Mesenchymal stem cell (in vitro differentiated cells and primary cell): ENCODE measurements around the gene CADPS.

Experiments used
- DNase-seq: peaks from one replicate; pipeline ENCODE4 v3.0.0-alpha.2; 2013
- H2AFZ ChIP-seq: one replicate; pipeline ENCODE4 v1.6.1; 2013; ENCODE audit warnings: low read depth, mild to moderate bottlenecking, control low read depth, inconsistent platforms, low read length, moderate library complexity
- H2AK5ac ChIP-seq: 2 replicates; pipeline ENCODE4 v1.6.1; 2013; ENCODE audit warnings: low read length, moderate library complexity, mild to moderate bottlenecking, inconsistent platforms; ENCODE audit not compliant: severe bottlenecking
- H2BK120ac ChIP-seq: one replicate; pipeline ENCODE4 v1.6.1; 2013; ENCODE audit warnings: low read depth, mild to moderate bottlenecking, inconsistent platforms, low read length, moderate library complexity
- H2BK12ac ChIP-seq, 2 experiments: one replicate each; pipeline ENCODE4 v1.6.1; 2013; ENCODE audit warnings: inconsistent platforms in 2 of 2, low read length in 2 of 2, mild to moderate bottlenecking in 2 of 2, moderate library complexity in 2 of 2, control low read depth in 1 of 2
- H2BK15ac ChIP-seq: one replicate; pipeline ENCODE4 v1.6.1; 2013; ENCODE audit warnings: mild to moderate bottlenecking, low read depth, inconsistent platforms; ENCODE audit not compliant: poor library complexity, severe bottlenecking
- H2BK5ac ChIP-seq: 2 replicates; pipeline ENCODE4 v1.6.1; 2013; ENCODE audit warnings: low read depth, mild to moderate bottlenecking, low read length, control low read depth, inconsistent platforms; ENCODE audit not compliant: poor library complexity, severe bottlenecking
- H3K14ac ChIP-seq, 2 experiments: one replicate each; pipeline ENCODE4 v1.6.1; 2013; ENCODE audit warnings: inconsistent platforms in 2 of 2, low read length in 2 of 2, control low read depth in 1 of 2, mild to moderate bottlenecking in 1 of 2, moderate library complexity in 1 of 2
- H3K18ac ChIP-seq, 2 experiments: one replicate each; pipeline ENCODE4 v1.6.1; 2013; ENCODE audit warnings: inconsistent platforms in 2 of 2, low read length in 2 of 2, control low read depth in 1 of 2, low read depth in 1 of 2, mild to moderate bottlenecking in 1 of 2
- H3K23ac ChIP-seq, 2 experiments: one replicate each; pipeline ENCODE4 v1.6.1; 2013; ENCODE audit warnings: inconsistent platforms in 2 of 2, low read length in 2 of 2, mild to moderate bottlenecking in 2 of 2, moderate library complexity in 2 of 2, control low read depth in 1 of 2
- H3K27ac ChIP-seq: 2 replicates; pipeline ENCODE4 v1.5.1; 2013; ENCODE audit warnings: mild to moderate bottlenecking, moderate library complexity, low read length, control low read depth, inconsistent platforms; ENCODE audit not compliant: poor library complexity, severe bottlenecking
- H3K27me3 ChIP-seq, 2 experiments: 2 replicates each; pipeline versions ENCODE4 v1.6.1 to v1.7.0; 2013; ENCODE audit warnings: low read length in 2 of 2, mild to moderate bottlenecking in 2 of 2, moderate library complexity in 2 of 2, control low read depth in 1 of 2, inconsistent platforms in 1 of 2; ENCODE audit not compliant: control insufficient read depth in 1 of 2, insufficient read depth in 1 of 2
- H3K36me3 ChIP-seq, 2 experiments: 2 replicates each; pipeline versions ENCODE4 v1.6.1 to v1.7.0; 2013; ENCODE audit warnings: low read length in 2 of 2, control low read depth in 1 of 2, inconsistent platforms in 1 of 2, low read depth in 1 of 2, mild to moderate bottlenecking in 1 of 2; ENCODE audit not compliant: insufficient read depth in 2 of 2, control insufficient read depth in 1 of 2
- H3K4ac ChIP-seq, 2 experiments: one replicate each; pipeline ENCODE4 v1.6.1; 2013; ENCODE audit warnings: inconsistent platforms in 2 of 2, low read length in 2 of 2, mild to moderate bottlenecking in 2 of 2, moderate library complexity in 2 of 2, control low read depth in 1 of 2, low read depth in 1 of 2
- H3K4me1 ChIP-seq: 2 replicates; pipeline ENCODE4 v1.6.1; 2013; ENCODE audit warnings: low read depth, low read length, control low read depth; ENCODE audit not compliant: control insufficient read depth, insufficient read depth
- H3K4me2 ChIP-seq: 2 replicates; pipeline ENCODE4 v1.6.1; 2013; ENCODE audit warnings: low read length, mild to moderate bottlenecking, inconsistent platforms; ENCODE audit not compliant: poor library complexity, severe bottlenecking
- H3K4me3 ChIP-seq, 2 experiments: 2 replicates each; pipeline versions ENCODE4 v1.5.1 to v1.7.0; 2013; ENCODE audit warnings: low read length in 2 of 2, mild to moderate bottlenecking in 2 of 2, control low read depth in 1 of 2, low read depth in 1 of 2; ENCODE audit not compliant: insufficient read depth in 1 of 2
- H3K79me1 ChIP-seq: replicated peaks from 2 replicates; pipeline ENCODE4 v1.6.1; 2013; ENCODE audit warnings: mild to moderate bottlenecking, control low read depth, low read length, inconsistent platforms; ENCODE audit not compliant: poor library complexity, severe bottlenecking
- H3K9ac ChIP-seq: 2 replicates; pipeline ENCODE4 v1.7.0; 2013; ENCODE audit warnings: mild to moderate bottlenecking, low read length, moderate library complexity
- H3K9me3 ChIP-seq: 2 replicates; pipeline ENCODE4 v1.7.0; 2013; ENCODE audit warnings: mild to moderate bottlenecking, low read length; ENCODE audit not compliant: control insufficient read depth
- H4K8ac ChIP-seq: one replicate; pipeline ENCODE4 v1.6.1; 2013; ENCODE audit warnings: inconsistent platforms, mild to moderate bottlenecking, low read length, moderate library complexity
- H4K91ac ChIP-seq: one replicate; pipeline ENCODE4 v1.6.1; 2013; ENCODE audit warnings: mild to moderate bottlenecking, low read length, inconsistent platforms
- WGBS: methylation state at CpG from one replicate; pipeline ENCODE4 v1.1.7; 2013; ENCODE audit warnings: mixed read lengths; 5-methylcytosine and 5-hydroxymethylcytosine counted together

CADPS gene

DNA sequence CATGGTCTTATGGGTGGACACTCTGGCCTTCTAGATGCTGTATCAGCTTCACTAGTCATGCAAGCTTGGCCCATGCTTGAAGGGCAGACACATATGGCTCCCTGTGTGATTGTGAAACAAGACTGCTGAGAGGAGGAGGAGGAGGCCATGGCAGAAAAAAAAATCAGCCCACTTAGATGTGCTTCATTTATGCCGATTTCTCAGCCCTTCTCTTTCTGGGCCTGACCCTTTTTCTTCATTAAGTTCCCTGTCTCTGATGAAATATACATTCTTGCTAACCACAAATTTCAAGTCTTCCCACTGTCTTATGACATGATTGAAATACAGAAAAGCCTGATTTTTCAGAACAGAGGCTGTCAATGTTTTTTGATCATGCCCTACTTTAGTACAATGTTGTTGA is 288.9 kb downstream of the CADPS start:
- Histone ChIP-seq H2AK5ac (no peak overlapping the region), H2BK15ac (no peak overlapping the region), H2BK120ac (no peak overlapping the region), H3K18ac (peak overlapping the region in 1 of 2 experiments; percentile 1), H3K36me3 (no peaks in the 10 kb centered on the region), H4K91ac (no peak overlapping the region), H3K27me3 (peaks cover 0 to 2% of the 10 kb centered on the region in 2 experiments), H2AFZ (no peak overlapping the region), H3K27ac (no peak overlapping the region), H3K4ac (no peak overlapping the region), H3K9ac (no peak overlapping the region), H3K23ac (no peak overlapping the region), H3K79me1 (no peaks in the 10 kb centered on the region), H2BK12ac (no peak overlapping the region), H3K4me3 (no peak overlapping the region), H3K9me3 (peaks cover 9% of the 10 kb centered on the region), H3K4me1 (peaks cover 10% of the 10 kb centered on the region), H3K4me2 (no peak overlapping the region), H2BK5ac (no peak overlapping the region), H3K14ac (no peak overlapping the region), H4K8ac (no peak overlapping the region)
- WGBS, result 67% methylated on average over 1 of the region's 1 CpG
- DNase-seq, result peak; percentile 75

DNA sequence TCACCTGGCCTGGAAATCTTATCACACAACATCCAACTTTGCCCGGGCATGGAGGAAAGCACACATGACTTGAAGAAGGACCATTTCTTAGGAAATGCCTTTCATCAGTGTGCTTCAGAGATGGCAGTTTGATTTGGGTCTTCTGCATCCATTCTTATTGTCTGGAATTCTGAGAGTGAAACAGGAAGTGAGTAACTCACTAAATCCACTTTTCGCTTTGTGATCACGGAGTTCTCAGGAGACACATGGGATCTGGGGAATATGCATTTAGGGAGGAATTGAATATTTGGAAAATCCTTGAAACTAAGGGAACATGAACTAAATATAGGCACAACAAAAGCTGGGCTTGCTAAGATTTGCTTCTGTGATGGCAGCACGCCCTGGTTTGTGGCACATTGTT is 289.4 kb downstream of the CADPS start:
- no peaks in the 10 kb centered on the region for H3K36me3 ChIP-seq
- H2BK120ac ChIP-seq, result no peak overlapping the region
- no peak overlapping the region for H3K23ac ChIP-seq
- H3K9me3 ChIP-seq, result peaks cover 12% of the 10 kb centered on the region
- no peak overlapping the region for H3K18ac ChIP-seq
- no peak overlapping the region for H3K14ac ChIP-seq
- H3K4me1 ChIP-seq, result peaks cover 10% of the 10 kb centered on the region
- H2BK12ac ChIP-seq, result no peak overlapping the region
- H2AK5ac ChIP-seq, result no peak overlapping the region
- no peak overlapping the region for H3K4me3 ChIP-seq
- DNase-seq, result no peak
- H2AFZ ChIP-seq, result no peak overlapping the region
- no peak overlapping the region for H2BK5ac ChIP-seq
- no peak overlapping the region for H3K4me2 ChIP-seq
- no peak overlapping the region for H3K27ac ChIP-seq
- H3K27me3 ChIP-seq, result no peaks in the 10 kb centered on the region
- no peak overlapping the region for H2BK15ac ChIP-seq
- H4K8ac ChIP-seq, result no peak overlapping the region
- no peak overlapping the region for H3K9ac ChIP-seq
- WGBS, result 39% methylated on average over 4 of the region's 4 CpGs
- no peaks in the 10 kb centered on the region for H3K79me1 ChIP-seq
- no peak overlapping the region for H4K91ac ChIP-seq
- H3K4ac ChIP-seq, result no peak overlapping the region

DNA sequence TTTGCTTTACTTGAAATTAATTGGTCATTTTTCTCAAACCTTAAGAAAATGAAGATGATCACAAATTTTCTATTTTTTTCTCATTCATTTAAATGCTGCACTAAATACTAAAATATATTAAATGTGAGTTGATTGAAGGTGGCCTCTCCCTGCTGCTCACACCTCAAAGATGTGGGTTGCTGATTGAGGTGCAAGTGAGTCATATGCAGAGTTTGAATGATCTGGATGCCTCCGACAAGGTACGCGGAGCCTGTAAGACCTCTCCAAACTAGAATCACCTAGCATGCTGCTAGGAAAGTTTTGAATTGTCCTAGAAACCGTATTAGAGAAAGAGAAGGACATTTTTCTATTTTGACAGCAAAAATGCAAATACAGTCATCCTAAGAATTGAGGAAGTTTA is 290.6 kb downstream of the CADPS start:
- Histone ChIP-seq H3K4me3 (no peak overlapping the region), H3K23ac (no peak overlapping the region), H2BK5ac (no peak overlapping the region), H2AK5ac (no peak overlapping the region), H3K4me2 (no peak overlapping the region), H3K4me1 (peaks cover 10% of the 10 kb centered on the region), H2BK12ac (no peak overlapping the region), H3K9ac (no peak overlapping the region), H3K27ac (no peak overlapping the region), H2BK120ac (no peak overlapping the region), H3K18ac (no peak overlapping the region), H3K79me1 (no peaks in the 10 kb centered on the region), H2AFZ (no peak overlapping the region), H3K27me3 (no peaks in the 10 kb centered on the region), H3K4ac (no peak overlapping the region), H3K36me3 (no peaks in the 10 kb centered on the region), H3K14ac (no peak overlapping the region), H3K9me3 (peaks cover 18% of the 10 kb centered on the region), H4K8ac (no peak overlapping the region), H4K91ac (no peak overlapping the region), H2BK15ac (no peak overlapping the region)
- no CpG with 5 or more reads among the region's 4 CpGs for WGBS
- DNase-seq, result no peak

DNA sequence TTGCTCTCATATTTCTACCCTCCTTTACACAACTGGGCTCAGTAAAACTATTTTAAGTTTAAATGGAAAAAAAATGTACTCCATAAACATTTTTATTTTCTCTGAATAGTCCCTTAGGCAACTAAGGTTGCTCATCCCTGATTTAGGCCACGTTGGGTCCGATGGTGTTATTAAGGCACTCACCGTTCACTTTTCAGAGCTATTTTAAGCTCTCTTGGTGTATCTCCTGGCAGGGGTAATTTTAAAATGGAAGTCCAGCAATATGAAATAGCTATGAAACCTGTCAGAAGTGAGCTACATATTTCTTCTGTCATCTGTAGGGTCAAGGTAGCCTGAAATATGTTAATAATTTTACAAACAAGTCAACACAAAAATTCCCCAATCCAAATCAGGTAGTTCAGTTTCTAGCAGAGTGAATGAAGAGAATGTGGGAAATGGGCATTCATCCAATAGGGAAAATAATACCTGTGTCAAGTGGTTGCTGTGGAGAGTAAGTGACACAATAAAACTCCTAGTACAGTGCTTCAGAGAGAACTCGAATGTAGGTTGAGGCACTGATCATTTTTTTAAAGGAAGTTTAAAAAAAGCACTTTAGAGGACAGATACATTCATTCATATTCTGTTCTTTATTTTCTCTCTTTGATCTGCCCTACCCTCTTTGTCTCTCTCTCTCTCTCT is 292.6 kb downstream of the CADPS start:
- Histone ChIP-seq H3K4me2 (no peak overlapping the region), H3K79me1 (no peaks in the 10 kb centered on the region), H2BK12ac (no peak overlapping the region), H3K14ac (no peak overlapping the region), H3K9me3 (peaks cover 30% of the 10 kb centered on the region), H2BK120ac (no peak overlapping the region), H2AK5ac (no peak overlapping the region), H3K18ac (no peak overlapping the region), H3K4ac (no peak overlapping the region), H2AFZ (no peak overlapping the region), H3K4me3 (no peak overlapping the region), H3K4me1 (peaks cover 7% of the 10 kb centered on the region), H2BK5ac (no peak overlapping the region), H4K8ac (no peak overlapping the region), H3K36me3 (no peaks in the 10 kb centered on the region), H2BK15ac (no peak overlapping the region), H3K27me3 (no peaks in the 10 kb centered on the region), H3K9ac (no peak overlapping the region), H3K23ac (no peak overlapping the region), H4K91ac (no peak overlapping the region), H3K27ac (no peak overlapping the region)
- WGBS, result 78% methylated on average over 3 of the region's 4 CpGs
- no peak for DNase-seq
